HepG2 (cell line): ENCODE results near the gene SH3GL1. TPM values are rescaled to one million over a fixed set of nuclear protein-coding genes. Genes with fewer than 3 reads are reported as not detected.

Experiments used
- AHR ChIP-seq: IDR thresholded peaks from 2 replicates; pipeline ENCODE4 v1.6.1; 2018; ENCODE audit warnings: missing genetic modification reagents, missing compliant biosample characterization
- EP300 ChIP-seq, 3 experiments: sonication (generic) in 1 of 3; formaldehyde crosslinking in 1 of 3; IDR thresholded peaks; 2 replicates each; pipeline versions ENCODE4 v1.5.1 to v1.6.1; 2011 to 2020; ENCODE audit warnings: low read depth in 2 of 3, low read length in 2 of 3, borderline replicate concordance in 1 of 3, improper control_type of control experiment in 1 of 3, mild to moderate bottlenecking in 1 of 3, missing genetic modification reagents in 1 of 3, moderate library complexity in 1 of 3
- FOXJ3 ChIP-seq: sonication (generic); formaldehyde crosslinking; IDR thresholded peaks from 2 replicates; pipeline ENCODE4 v1.4.0; 2020; ENCODE audit warnings: missing genetic modification reagents, mild to moderate bottlenecking, borderline replicate concordance
- ISL2 ChIP-seq: sonication (generic); formaldehyde crosslinking; IDR thresholded peaks from 2 replicates; pipeline ENCODE4 v1.5.0; 2020; ENCODE audit warnings: missing genetic modification reagents
- NPAS2 ChIP-seq: sonication (generic); formaldehyde crosslinking; IDR thresholded peaks from 2 replicates; pipeline ENCODE4 v1.8.0; 2022; ENCODE audit warnings: mild to moderate bottlenecking, missing genetic modification reagents, borderline replicate concordance
- PAXIP1 ChIP-seq: sonication (generic); formaldehyde crosslinking; conservative IDR thresholded peaks from 2 replicates; pipeline ENCODE4 v1.4.0; 2020; ENCODE audit warnings: mild to moderate bottlenecking, missing genetic modification reagents, moderate library complexity
- PCBP2 ChIP-seq: fragments of 200-400 bp; formaldehyde crosslinking; optimal IDR thresholded peaks from 2 replicates; pipeline ENCODE3; 2018; ENCODE audit warnings: low read length, low read depth; ENCODE audit not compliant: poor library complexity, severe bottlenecking
- RBFOX2 ChIP-seq: fragments of 200-400 bp; formaldehyde crosslinking; IDR thresholded peaks from 2 replicates; pipeline ENCODE4 v1.6.1; 2017; ENCODE audit warnings: low read depth, mild to moderate bottlenecking, low read length
- ZBTB20 ChIP-seq: sonication (generic); formaldehyde crosslinking; IDR thresholded peaks from 2 replicates; pipeline ENCODE4 v1.8.1; 2023; ENCODE audit warnings: missing genetic modification reagents, low read depth, mild to moderate bottlenecking, borderline replicate concordance
- ZKSCAN5 ChIP-seq: sonication (generic); formaldehyde crosslinking; IDR thresholded peaks from 2 replicates; pipeline ENCODE4 v1.5.1; 2020; ENCODE audit warnings: mild to moderate bottlenecking, missing genetic modification reagents
- ZNF280B ChIP-seq: sonication (generic); formaldehyde crosslinking; IDR thresholded peaks from 2 replicates; pipeline ENCODE4 v1.5.0; 2020; ENCODE audit warnings: missing genetic modification reagents, mild to moderate bottlenecking, borderline replicate concordance
- ZNF430 ChIP-seq: sonication (generic); formaldehyde crosslinking; IDR thresholded peaks from 2 replicates; pipeline ENCODE4 v1.9.0; 2021; ENCODE audit warnings: mild to moderate bottlenecking, missing genetic modification reagents
- ZNF496 ChIP-seq: sonication (generic); formaldehyde crosslinking; IDR thresholded peaks from 2 replicates; pipeline ENCODE4 v1.8.1; 2023; ENCODE audit warnings: mild to moderate bottlenecking, moderate library complexity, missing genetic modification reagents; ENCODE audit not compliant: insufficient replicate concordance
- ZNF597 ChIP-seq: sonication (generic); formaldehyde crosslinking; IDR thresholded peaks from 2 replicates; pipeline ENCODE4 v1.5.0; 2020; ENCODE audit warnings: missing genetic modification reagents
- ZNF615 ChIP-seq: sonication (generic); formaldehyde crosslinking; IDR thresholded peaks from 2 replicates; pipeline ENCODE4 v1.5.0; 2020; ENCODE audit warnings: mild to moderate bottlenecking, missing genetic modification reagents, borderline replicate concordance
- ZNF703 ChIP-seq: sonication (generic); formaldehyde crosslinking; IDR thresholded peaks from 2 replicates; pipeline ENCODE4 v1.5.1; 2020; ENCODE audit warnings: missing genetic modification reagents, mild to moderate bottlenecking, moderate library complexity, borderline replicate concordance
- ZNF772 ChIP-seq: sonication (generic); formaldehyde crosslinking; IDR thresholded peaks from 2 replicates; pipeline ENCODE4 v1.5.0; 2020; ENCODE audit warnings: mild to moderate bottlenecking, missing genetic modification reagents
- ZNF775 ChIP-seq: sonication (generic); formaldehyde crosslinking; IDR thresholded peaks from 2 replicates; pipeline ENCODE4 v1.4.0; 2020; ENCODE audit warnings: missing genetic modification reagents, mild to moderate bottlenecking, moderate library complexity, borderline replicate concordance
- polyA plus RNA-seq, 8 experiments: library from polyadenylated mRNA; depleted of rRNA in 3 of 8; stranded (reverse) in 7 of 8; unstranded in 1 of 8; fragments of >200 nt; fragmentation: Illumina TruSeq in 4 of 8; extraction: Trizol in 4 of 8; gene quantifications; 2 replicates each; pipeline versions ENCODE4 v1.2.1 to v1.2.3, GENCODE V29; 2011 to 2016; ENCODE audit warnings: low read depth in 4 of 8, missing spikeins in 1 of 8, mixed read lengths in 1 of 8; ENCODE audit not compliant: insufficient read depth in 1 of 8
- total RNA-seq, 5 experiments: library from RNA; depleted of rRNA; stranded (reverse); fragments of >200 nt; fragmentation: Illumina TruSeq; extraction: Trizol; gene quantifications; 2 replicates each; pipeline ENCODE4 v1.2.3, GENCODE V29; 2016; ENCODE audit warnings: low read depth in 1 of 5
- TF ChIP-seq, protein P1 (sequence below): fragments of 450-650 bp; IDR thresholded peaks from 2 replicates; pipeline ENCODE4 v1.6.1; 2017

The SH3GL1 gene
- total and polyA plus RNA-seq, 2 of the 13 experiments (the other 11 are each of a cell fraction or from before 2014, with no cell fraction given): 33.0 to 45.1 TPM

DNA sequence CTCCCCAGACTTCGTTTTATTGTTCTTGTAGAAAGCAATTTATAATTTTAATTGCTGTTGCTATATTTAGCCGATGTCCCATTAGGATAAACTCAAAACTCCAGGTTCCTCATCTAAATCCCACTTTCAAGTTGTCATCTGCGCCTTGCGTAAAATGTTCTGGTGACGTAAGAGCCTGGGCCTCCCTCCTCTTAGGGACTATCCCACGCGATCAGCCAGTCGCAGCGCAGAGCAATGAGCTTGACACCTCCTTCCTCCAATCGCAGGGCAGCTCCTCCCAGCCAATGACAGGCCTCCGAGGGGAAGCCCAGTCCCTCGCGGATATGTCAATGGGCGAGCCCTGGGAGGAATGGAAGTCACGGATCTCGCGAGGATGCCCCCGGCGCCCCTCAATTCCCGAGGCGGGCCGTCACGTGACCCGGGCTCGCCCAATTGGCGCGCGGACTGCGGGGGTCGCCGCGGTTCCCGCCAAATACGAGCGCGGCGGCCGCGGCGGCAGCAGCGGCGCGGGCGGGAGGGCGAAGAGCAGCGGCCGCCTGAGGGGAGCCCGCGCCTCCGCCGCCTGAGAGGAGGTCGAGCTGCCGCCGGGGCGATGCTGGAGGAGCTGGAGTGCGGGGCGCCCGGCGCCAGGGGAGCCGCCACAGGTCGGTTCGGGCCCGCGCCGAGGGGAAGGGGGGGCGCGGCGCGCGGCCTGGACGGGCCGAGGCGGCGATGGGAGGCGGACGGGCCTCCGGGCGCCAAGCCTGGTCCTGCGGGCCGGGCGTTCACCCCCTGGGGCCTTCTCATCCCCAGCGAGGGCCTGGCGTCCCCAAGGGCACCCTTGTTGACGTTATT is 2.0 kb upstream of the SH3GL1 start, which contains the start of gene CHAF1A (continued):
- TF ChIP-seq PAXIP1 (no peak), ISL2 (CRISPR knock-in tag) (no peak), ZKSCAN5 (no peak), ZNF775 (CRISPR knock-in tag) (no peak), ZNF772 (CRISPR knock-in tag) (no peak; the same call in 1 of the 2 replicates), FOXJ3 (no peak), ZNF615 (CRISPR knock-in tag) (no peak), ZBTB20 (CRISPR knock-in tag) (no peak; the same call in 1 of the 2 replicates), PCBP2 (no peak), EP300 (IDR thresholded peaks at IDR 0.05; ENCODE audit: low read depth in 2 of 2, low read length in 2 of 2) (no peak), EP300 (CRISPR knock-in tag; IDR thresholded peaks at IDR 0.05; ENCODE audit: borderline replicate concordance) (no peak), AHR (CRISPR knock-in tag) (no peak), ZNF703 (no peak), ZNF597 (CRISPR knock-in tag) (no peak), ZNF430 (CRISPR knock-in tag) (no peak), RBFOX2 (peak; percentile 76), ZNF496 (CRISPR knock-in tag) (no peak), NPAS2 (no peak), ZNF280B (CRISPR knock-in tag) (no peak)
- TF ChIP-seq, protein P1, sequence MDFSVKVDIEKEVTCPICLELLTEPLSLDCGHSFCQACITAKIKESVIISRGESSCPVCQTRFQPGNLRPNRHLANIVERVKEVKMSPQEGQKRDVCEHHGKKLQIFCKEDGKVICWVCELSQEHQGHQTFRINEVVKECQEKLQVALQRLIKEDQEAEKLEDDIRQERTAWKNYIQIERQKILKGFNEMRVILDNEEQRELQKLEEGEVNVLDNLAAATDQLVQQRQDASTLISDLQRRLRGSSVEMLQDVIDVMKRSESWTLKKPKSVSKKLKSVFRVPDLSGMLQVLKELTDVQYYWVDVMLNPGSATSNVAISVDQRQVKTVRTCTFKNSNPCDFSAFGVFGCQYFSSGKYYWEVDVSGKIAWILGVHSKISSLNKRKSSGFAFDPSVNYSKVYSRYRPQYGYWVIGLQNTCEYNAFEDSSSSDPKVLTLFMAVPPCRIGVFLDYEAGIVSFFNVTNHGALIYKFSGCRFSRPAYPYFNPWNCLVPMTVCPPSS: no peak
